Spleen (tissue), 7 donors: ENCODE results near the gene ATF1.

Experiments used
- CTCF ChIP-seq, 11 experiments: fragments of 200-600 bp in 7 of 11; fragments of 450-650 bp in 4 of 11; sonication (generic) in 4 of 11; IDR thresholded peaks in 8 of 11; conservative IDR thresholded peaks in 3 of 11; 1 replicate in 7 of 11; 2 replicates in 4 of 11; pipeline versions ENCODE4 v1.4.0 to v1.8.0; 2016 to 2021; ENCODE audit warnings: antibody characterized with exemption in 11 of 11, inconsistent platforms in 4 of 11, mild to moderate bottlenecking in 1 of 11
- POLR2A ChIP-seq, 3 donors: fragments of 450-650 bp; IDR thresholded peaks; one replicate each; pipeline ENCODE4 v1.5.1; 2017; ENCODE audit warnings: antibody characterized with exemption in 3 of 3, mild to moderate bottlenecking in 1 of 3
- donor health status: DM: no; HTN: no; CAD: no; lungs with moderate emphysema.
- donor health status: DM: no; HTN: no; CAD: no.
- donor health status: DM: no; HTN: no; CAD: no.

GRCh38 chr12:50845021-50845647 lies 81.2 kb downstream of the ATF1 start:
- TF ChIP-seq CTCF (IDR thresholded peaks at IDR 0.05 in 8 of 11, conservative IDR thresholded peaks at IDR 0.05 in 3 of 11) = no peak
- TF ChIP-seq POLR2A (IDR thresholded peaks at IDR 0.05) = no peak
